HG03469 (cell line): ENCODE measurements around the gene ACO1.

Source experiments
- ATAC-seq: cut with Tn5 transposase; IDR thresholded peaks from one replicate; pipeline ENCODE4 v1.9.1; 2021; ENCODE audit warnings: mild to moderate bottlenecking, moderate library complexity, moderate number of reproducible peaks; ENCODE audit not compliant: unreplicated experiment

ACO1 gene

GRCh38 chr9:32382565-32383320, 1.7 kb upstream of the ACO1 start:
- no peak for ATAC-seq

GRCh38 chr9:32384002-32384363, 460 bp upstream of the ACO1 start:
- ATAC-seq: no peak

DNA sequence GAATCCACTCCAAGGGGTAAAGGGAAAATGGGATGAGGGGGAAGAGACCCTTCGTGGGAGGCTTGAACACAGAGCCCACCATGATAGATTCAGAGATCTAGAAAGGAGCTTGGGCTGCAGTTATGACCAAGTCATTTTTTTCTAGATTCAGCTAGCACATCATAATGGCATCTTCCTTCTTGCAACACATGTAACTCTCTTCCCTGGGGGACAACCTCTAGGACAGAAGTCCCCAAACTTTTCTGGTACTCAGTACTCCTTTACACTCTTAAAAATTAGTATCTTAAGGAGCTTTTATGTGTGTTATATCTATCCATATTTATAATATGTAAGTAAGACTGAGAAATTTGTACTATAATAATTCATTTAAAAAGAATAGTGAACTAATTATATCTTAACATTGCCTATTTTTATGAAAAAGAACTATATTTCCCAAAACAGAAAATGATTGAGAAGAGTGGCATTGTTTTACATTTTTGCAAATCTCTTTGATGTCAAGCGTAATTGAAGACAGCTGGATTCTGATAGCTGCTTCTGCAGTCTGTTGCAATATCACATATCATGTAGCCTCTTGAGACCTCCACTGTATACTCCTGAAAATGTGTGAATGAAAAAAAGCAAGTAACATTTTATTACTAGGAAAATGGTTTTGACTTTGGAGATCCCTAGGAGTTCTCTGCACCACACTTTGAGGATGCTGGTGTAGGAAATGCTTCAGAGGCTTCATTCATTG, 875 bp downstream of the ACO1 start:
- no peak for ATAC-seq

DNA sequence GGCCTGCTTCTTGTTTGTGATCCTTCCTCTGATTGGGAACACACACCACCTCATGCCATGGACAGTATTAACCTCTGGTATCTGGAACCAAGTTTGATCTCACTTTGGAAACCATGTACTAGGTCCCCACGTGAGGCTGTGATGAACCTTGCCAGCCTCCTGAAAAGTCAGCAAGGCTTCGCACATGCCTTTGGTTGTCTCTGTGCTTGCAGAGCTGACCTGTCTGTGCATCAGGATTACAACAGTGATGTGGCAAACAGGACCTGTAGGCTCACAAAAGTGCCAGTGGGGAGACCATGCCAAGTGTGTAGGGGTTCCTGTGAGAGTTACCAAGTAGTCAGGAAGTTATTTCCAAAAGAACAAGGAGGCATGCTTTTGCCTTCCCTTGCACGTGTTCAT, 1.4 kb downstream of the ACO1 start:
- ATAC-seq: no peak

DNA sequence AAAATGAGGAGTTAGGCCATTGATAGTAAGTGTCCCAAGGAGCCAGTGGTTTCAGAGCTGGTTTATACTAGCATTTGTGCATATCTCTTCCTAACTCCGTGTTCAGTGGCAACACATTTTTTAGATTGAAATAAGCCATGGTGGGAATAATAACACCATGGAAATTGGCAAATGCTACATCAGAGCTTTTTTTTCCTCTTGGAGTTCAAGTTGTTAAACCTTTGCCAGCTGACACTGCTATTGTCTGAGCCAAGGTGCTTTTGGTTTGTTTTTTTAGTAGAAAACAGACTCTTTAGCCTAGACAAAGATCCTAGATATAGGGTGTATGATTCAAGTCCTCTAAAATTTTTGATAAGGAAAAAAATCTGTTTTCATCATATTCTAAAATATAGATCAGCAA, 2.8 kb downstream of the ACO1 start:
- ATAC-seq: no peak

- ATAC-seq: no peak
Measured at GRCh38 chr9:32389365-32389764, 4.9 kb downstream of the ACO1 start.

DNA sequence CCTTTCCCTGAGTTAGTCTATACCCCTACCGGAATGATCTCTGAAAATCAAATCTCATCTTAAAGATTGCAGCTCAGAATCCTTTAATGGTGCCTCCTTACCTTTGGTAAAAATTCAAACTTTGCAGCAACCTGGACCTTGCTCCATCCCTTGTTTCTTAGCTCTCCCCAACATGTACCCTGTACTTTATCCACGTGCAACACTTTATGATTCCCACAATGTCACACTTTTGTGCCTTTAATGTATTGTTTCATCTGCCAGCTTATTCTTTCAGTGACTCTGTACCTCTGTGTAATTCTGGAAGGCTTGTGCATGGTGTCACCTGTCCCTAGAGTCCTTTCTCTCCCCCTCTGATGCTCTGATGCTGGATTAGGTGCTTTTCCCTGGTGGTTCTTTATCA, 9.5 kb downstream of the ACO1 start:
- ATAC-seq: no peak

DNA sequence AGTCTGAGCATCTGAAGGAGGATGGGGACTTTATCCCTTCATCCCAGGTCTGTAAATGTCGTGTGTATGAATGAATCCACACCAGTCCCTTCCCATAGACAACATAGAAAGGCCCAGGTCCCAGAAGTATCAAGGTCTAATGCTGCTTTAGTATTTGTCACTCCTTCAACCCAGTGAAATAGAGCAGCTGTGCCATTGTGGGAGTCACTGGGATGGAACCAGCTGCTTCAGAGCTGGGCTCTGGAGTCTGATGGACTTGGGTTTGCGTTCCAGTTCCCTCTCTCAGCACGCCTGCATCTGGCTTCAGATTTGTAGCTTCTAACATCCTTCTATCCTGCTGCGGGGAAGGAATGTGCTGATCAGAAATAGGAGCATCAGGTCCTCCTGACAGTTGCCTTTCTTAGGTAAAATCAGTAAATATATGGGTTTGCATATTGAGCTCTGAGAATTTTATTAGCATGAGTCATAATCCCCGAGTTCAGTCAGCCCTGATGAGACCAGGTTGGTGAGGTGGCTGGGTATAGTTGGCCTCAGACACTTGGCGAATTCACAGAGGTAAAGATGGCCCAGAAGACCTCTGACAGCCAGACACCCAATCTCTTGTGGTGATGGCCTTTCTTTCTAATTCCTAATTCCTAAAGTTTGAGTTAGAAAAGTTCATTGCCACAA, 10.1 kb downstream of the ACO1 start:
- no peak for ATAC-seq

- ATAC-seq: no peak
Measured at GRCh38 chr9:32395510-32396216, 11.2 kb downstream of the ACO1 start.

- ATAC-seq: no peak
Measured at GRCh38 chr9:32398207-32398606, 13.8 kb downstream of the ACO1 start.

DNA sequence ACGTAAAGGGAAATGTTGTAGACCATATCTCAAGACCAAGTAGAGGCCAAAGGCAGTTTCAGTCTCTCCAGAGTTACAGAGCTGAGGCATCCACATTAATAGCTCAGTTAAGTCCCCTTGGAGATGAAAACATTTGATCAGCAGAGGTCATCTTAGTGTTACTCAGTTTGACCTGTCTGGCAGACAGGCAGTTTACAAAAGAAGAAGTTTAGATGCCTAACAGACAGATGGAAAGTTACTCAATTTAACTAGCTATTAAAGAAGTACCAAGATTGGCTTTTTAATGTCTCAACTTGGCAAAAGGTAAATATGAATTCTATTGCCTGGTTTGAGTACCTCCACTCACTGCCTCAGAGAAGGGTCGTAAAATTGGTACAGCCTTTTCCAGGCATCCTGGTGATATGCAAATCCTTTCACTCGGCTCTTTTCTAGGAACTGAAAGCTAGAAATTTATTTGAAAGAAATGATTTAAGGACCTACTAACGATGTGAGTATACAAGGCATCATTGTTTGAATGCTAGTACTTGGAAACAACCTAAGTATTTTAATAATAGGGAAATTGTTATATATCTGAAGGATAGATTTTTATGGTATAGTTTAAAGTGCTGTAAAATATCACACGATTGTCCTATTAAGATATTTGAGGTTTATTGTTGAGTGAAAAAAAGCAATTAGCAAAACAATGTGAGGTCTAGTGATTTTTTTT, 14.8 kb downstream of the ACO1 start:
- no peak for ATAC-seq

DNA sequence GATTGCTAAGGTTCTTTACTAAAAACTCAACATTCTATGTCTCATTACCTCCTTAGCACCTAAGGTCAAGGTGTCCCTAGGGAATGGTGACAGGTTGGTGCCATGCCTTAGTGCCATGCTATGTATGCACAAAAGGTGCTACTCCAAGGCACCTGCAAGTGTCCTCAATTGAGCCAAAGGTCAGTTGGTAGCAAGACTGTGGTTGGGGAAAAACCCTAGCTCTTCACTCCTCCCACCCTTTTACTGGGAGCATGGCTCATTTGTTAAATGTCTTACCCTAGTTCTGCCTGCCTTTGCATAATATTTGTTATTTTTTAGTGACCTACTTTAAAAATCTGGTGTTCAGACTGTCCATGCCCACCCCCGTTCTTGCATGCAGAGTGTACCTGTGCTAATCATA, 17.0 kb downstream of the ACO1 start:
- peak; percentile 31 for ATAC-seq

DNA sequence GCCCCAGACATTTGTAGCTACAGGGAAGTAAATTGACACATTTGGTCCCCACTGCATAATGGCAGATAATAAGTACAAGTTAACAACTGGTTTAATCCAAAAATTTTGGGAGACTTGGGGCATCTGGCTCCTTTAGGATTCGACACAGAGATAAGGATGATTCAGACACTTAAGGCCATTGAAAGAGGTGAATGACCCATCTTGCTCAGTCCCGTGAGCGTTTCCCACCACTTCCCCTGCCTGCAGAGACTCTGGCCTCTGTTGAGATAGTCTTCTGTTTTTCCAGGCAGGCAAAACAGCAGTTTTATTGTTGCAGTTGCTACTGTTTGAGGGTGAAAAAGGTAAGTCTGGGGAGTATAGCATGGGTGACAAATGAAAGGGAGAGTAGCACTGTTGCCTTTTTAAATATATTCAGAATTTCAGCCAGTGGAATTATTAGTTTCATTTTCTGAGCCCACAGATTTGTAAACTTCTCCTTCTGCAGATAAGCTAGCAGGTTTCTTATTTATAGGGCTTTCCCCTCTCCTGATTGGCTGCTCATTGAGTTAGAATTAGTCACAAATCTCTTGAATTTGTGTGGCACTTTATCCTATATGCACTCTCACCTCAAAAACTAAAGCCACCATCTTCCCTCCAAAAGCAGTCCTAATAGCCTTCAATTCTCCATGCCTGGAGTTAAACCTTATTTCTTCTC, 19.3 kb downstream of the ACO1 start:
- no peak for ATAC-seq

GRCh38 chr9:32404402-32404801, 20.0 kb downstream of the ACO1 start:
- ATAC-seq: no peak

DNA sequence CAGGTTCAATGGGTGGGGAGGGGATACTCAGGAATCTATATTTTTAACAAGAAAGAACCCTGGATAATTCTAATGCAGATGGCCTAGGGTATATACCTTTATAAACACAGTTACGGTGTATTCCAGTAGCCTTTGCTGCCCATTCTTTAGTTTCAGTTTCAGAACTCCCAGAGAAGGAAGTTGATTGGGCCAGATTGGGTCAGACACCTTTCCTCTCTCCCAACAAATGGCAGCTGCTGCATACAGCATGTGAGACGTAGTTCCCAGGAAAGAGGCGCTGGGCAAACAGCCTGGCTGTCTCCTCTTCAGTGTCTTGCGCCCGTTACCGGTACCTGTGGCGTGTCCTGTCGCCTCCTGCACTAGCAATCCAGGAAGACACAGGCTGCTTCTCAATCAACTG, 20.4 kb downstream of the ACO1 start:
- no peak for ATAC-seq

DNA sequence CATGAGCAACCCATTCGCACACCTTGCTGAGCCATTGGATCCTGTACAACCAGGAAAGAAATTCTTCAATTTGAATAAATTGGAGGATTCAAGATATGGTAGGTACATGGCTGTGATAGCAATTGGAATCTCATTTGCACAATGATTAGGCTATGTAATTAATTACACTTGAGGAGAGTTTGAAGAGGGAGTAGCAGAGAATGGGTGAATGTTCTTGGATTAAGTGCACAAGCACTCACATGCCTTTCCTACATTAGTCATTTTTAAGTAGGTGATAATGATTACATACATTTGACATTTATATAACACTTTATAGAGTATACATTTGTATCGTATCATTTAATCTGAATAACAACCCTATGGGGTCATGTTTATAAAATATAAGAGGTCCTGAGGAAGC, 21.1 kb downstream of the ACO1 start:
- no peak for ATAC-seq

- no peak for ATAC-seq
Measured at GRCh38 chr9:32406046-32406445, 21.6 kb downstream of the ACO1 start.

DNA sequence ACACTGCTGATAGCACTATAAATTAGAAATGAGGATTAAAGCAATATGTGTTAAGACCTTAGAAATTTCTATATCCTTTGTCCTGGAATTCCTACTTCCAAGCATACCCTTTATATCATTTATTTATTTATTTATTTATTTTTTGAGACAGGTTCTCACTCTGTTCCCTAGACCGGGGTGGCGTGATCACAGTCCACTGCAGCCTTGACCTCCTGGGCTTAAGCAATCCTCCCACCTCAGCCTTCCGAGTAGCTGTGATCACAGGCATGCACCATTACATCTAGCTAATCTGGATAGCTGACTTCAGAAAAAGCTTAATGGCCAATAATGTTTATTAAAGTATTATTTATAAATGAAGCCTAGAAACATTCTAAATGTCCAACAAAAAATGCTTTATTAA, 27.3 kb downstream of the ACO1 start:
- no peak for ATAC-seq

DNA sequence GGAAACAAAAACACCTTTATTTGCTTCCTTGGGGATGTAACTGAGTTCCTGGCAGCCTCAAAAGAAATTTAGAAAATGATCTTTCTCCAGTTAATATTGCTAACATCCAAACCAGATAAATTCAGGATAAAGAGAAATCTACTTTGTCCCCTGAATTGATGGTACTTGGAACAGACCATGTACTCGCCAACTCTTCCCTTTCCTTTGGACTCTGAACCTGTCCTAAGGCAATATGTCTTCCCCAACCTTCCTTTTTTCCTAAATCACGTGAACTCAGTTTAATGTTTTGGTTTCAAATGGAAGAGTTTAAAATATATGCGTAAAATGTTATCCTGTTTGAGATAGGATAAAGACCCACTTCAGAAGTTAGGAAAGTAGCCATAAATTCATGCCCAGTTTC, 28.0 kb downstream of the ACO1 start:
- no peak for ATAC-seq

GRCh38 chr9:32413424-32413823, 29.0 kb downstream of the ACO1 start:
- ATAC-seq: no peak
